IMR-90 (cell line): ENCODE data around the gene MRPS22. TPM values are rescaled to one million over a fixed set of nuclear protein-coding genes. Genes with fewer than 3 reads are reported as not detected.
A peak's percentile ranks its signal among the peaks of the same experiment; 100 is the strongest.

ENCODE experiments used
- ATAC-seq: fragments of 200-7000 bp; cut with Tn5 transposase; 2 replicates; pipeline ENCODE4 v1.9.1; 2020; ENCODE audit warnings: low read depth, mild to moderate bottlenecking, moderate library complexity
- BruUV-seq: library from RNA; stranded (reverse); fragments of 400-500 nt; replicated peaks from 2 replicates; lab custom pipeline; 2021; lab: Mats Ljungman, UMichigan
- CTCF ChIA-PET: fragments of 300-600 bp; formaldehyde crosslinking; extraction: SDS; loops from one replicate; lab custom pipeline; 2021; ENCODE audit warnings: antibody characterized with exemption; lab: Yijun Ruan, JAX
- POLR2A ChIA-PET: fragments of 300-600 bp; sonication (Branson Sonifier 250); formaldehyde crosslinking; loops from one replicate; lab custom pipeline; 2022; ENCODE audit warnings: antibody characterized with exemption; ENCODE audit not compliant: unreplicated experiment; lab: Charles Lee
- DNase-seq: peaks from one replicate; pipeline ENCODE4 v3.0.0; 2013
- H2AFZ ChIP-seq: replicated peaks from 2 replicates; pipeline ENCODE3; 2013; ENCODE audit warnings: low read length, mild to moderate bottlenecking; ENCODE audit not compliant: poor library complexity
- H2AK5ac ChIP-seq: 2 replicates; pipeline ENCODE4 v1.6.1; 2013; ENCODE audit warnings: low read depth, low read length, inconsistent platforms
- H2AK9ac ChIP-seq: replicated peaks from 2 replicates; pipeline ENCODE3; 2013; ENCODE audit warnings: mild to moderate bottlenecking, low read depth, low read length, moderate library complexity; ENCODE audit not compliant: poor library complexity
- H2BK120ac ChIP-seq: 2 replicates; pipeline ENCODE4 v1.6.1; 2013; ENCODE audit warnings: low read depth, low read length, inconsistent platforms
- H2BK15ac ChIP-seq: 3 replicates; pipeline ENCODE4 v1.6.1; 2013; ENCODE audit warnings: low read depth, low read length, inconsistent platforms
- H2BK20ac ChIP-seq: 2 replicates; pipeline ENCODE4 v1.6.1; 2013; ENCODE audit warnings: low read depth, mild to moderate bottlenecking, inconsistent platforms, low read length, moderate library complexity
- H2BK5ac ChIP-seq: 2 replicates; pipeline ENCODE4 v1.6.1; 2013; ENCODE audit warnings: mild to moderate bottlenecking, low read depth, low read length, inconsistent platforms; ENCODE audit not compliant: poor library complexity, severe bottlenecking
- H3K14ac ChIP-seq: replicated peaks from 2 replicates; pipeline ENCODE4 v1.6.1; 2013; ENCODE audit warnings: low read depth, low read length, inconsistent platforms
- H3K18ac ChIP-seq: 2 replicates; pipeline ENCODE4 v1.6.1; 2013; ENCODE audit warnings: low read depth, low read length, control low read depth
- H3K23ac ChIP-seq: 2 replicates; pipeline ENCODE4 v1.6.1; 2013; ENCODE audit warnings: low read depth, low read length, inconsistent platforms
- H3K27ac ChIP-seq: 2 replicates; pipeline ENCODE4 v1.5.1; 2013; ENCODE audit warnings: mild to moderate bottlenecking, control low read depth, low read length; ENCODE audit not compliant: insufficient read depth
- H3K27me3 ChIP-seq: 2 replicates; pipeline ENCODE4 v1.6.1; 2013; ENCODE audit warnings: low read length; ENCODE audit not compliant: control insufficient read depth, insufficient read depth
- H3K36me3 ChIP-seq: 2 replicates; pipeline ENCODE4 v1.6.1; 2013; ENCODE audit warnings: low read length, mixed read lengths; ENCODE audit not compliant: control insufficient read depth, insufficient read depth
- H3K4ac ChIP-seq: 2 replicates; pipeline ENCODE4 v1.6.1; 2013; ENCODE audit warnings: low read depth, low read length, inconsistent platforms
- H3K4me1 ChIP-seq: 2 replicates; pipeline ENCODE4 v1.6.1; 2013; ENCODE audit warnings: low read length, mixed read lengths; ENCODE audit not compliant: control insufficient read depth, insufficient read depth
- H3K4me2 ChIP-seq: 2 replicates; pipeline ENCODE4 v1.6.1; 2013; ENCODE audit warnings: low read depth, mild to moderate bottlenecking, control low read depth, low read length, moderate library complexity
- H3K4me3 ChIP-seq: 2 replicates; pipeline ENCODE4 v1.5.1; 2013; ENCODE audit warnings: low read depth, mild to moderate bottlenecking, control low read depth, low read length, moderate library complexity; ENCODE audit not compliant: insufficient read depth
- H3K56ac ChIP-seq: 2 replicates; pipeline ENCODE4 v1.6.1; 2013; ENCODE audit warnings: low read length, inconsistent platforms; ENCODE audit not compliant: insufficient read depth; ENCODE audit errors: extremely low read depth
- H3K79me1 ChIP-seq, 2 experiments: 2 replicates each; pipeline ENCODE4 v1.6.1; 2013; ENCODE audit warnings: low read length in 2 of 2, inconsistent platforms in 1 of 2, low read depth in 1 of 2
- H3K9ac ChIP-seq: 2 replicates; pipeline ENCODE4 v1.6.1; 2013; ENCODE audit warnings: low read depth, low read length, control low read depth
- H3K9me1 ChIP-seq: 2 replicates; pipeline ENCODE4 v1.6.1; 2013; ENCODE audit warnings: low read length, inconsistent platforms; ENCODE audit not compliant: insufficient read depth
- H3K9me3 ChIP-seq: 2 replicates; pipeline ENCODE4 v1.6.1; 2013; ENCODE audit warnings: low read length; ENCODE audit not compliant: control insufficient read depth, insufficient read depth
- H4K20me1 ChIP-seq: 2 replicates; pipeline ENCODE4 v1.6.1; 2013; ENCODE audit warnings: low read length, inconsistent platforms; ENCODE audit not compliant: insufficient read depth
- H4K5ac ChIP-seq: 2 replicates; pipeline ENCODE4 v1.6.1; 2013; ENCODE audit warnings: mild to moderate bottlenecking, low read depth, low read length, control low read depth
- H4K8ac ChIP-seq, 2 experiments: 2 replicates each; pipeline ENCODE4 v1.6.1; 2013; ENCODE audit warnings: low read depth in 2 of 2, low read length in 2 of 2, control low read depth in 1 of 2, inconsistent platforms in 1 of 2
- H4K91ac ChIP-seq: 2 replicates; pipeline ENCODE4 v1.6.1; 2013; ENCODE audit warnings: low read depth, low read length, inconsistent platforms; ENCODE audit not compliant: insufficient read depth
- BHLHE40 ChIP-seq: fragments of 150-350 bp; IDR thresholded peaks from 2 replicates; pipeline ENCODE4 v1.6.1; 2016; ENCODE audit warnings: mild to moderate bottlenecking, low read depth, low read length
- CHD1 ChIP-seq: IDR thresholded peaks from 2 replicates; pipeline ENCODE4 v1.6.1; 2012; ENCODE audit warnings: low read depth, low read length, improper control_type of control experiment
- RFX5 ChIP-seq: IDR thresholded peaks from 2 replicates; pipeline ENCODE4 v1.8.0; 2012; ENCODE audit warnings: low read depth, mild to moderate bottlenecking, low read length, moderate library complexity
- WGBS, 2 experiments: methylation state at CpG; one replicate each; pipeline versions ENCODE4 v1.1.5 to v1.1.7; 2013; ENCODE audit warnings: missing lambda C conversion rate in 2 of 2; ENCODE audit not compliant: insufficient read length in 1 of 2; ENCODE audit errors: extremely low coverage in 2 of 2; 5-methylcytosine and 5-hydroxymethylcytosine counted together
- dilution Hi-C: fragments of 300-500 bp; cut with HindIII; formaldehyde crosslinking; loops from one replicate; pipeline ENCODE4 v1.14.3; 2018; ENCODE audit warnings: low sequenced_read_pairs; ENCODE audit not compliant: unreplicated experiment
- in situ Hi-C: fragments of 300-500 bp; cut with MboI; formaldehyde crosslinking; loops from 3 replicates; pipeline ENCODE4 v1.14.3; 2019; ENCODE audit warnings: low sequenced_read_pairs, inconsistent platforms, mixed read lengths
- intact Hi-C: fragments of 100-400 bp; cut with micrococcal nuclease; formaldehyde crosslinking; loops from 2 replicates; pipeline ENCODE4 v1.10.0; 2022
- polyA plus RNA-seq, 3 experiments: library from polyadenylated mRNA; depleted of rRNA; stranded (reverse); fragments of >200 nt; gene quantifications; 2 replicates each; pipeline ENCODE4 v1.2.3, GENCODE V29; 2012; ENCODE audit warnings: low replicate concordance in 1 of 3
- total RNA-seq: library from RNA; depleted of rRNA; stranded (reverse); fragments of >200 nt; gene quantifications from 2 replicates; pipeline ENCODE4 v1.2.3, GENCODE V29; 2012
- TF ChIP-seq, protein P1 (sequence below): fragments of 150-350 bp; IDR thresholded peaks from 2 replicates; pipeline ENCODE4 v1.6.1; 2017; ENCODE audit warnings: mild to moderate bottlenecking, antibody characterized with exemption, low read length, low read depth

MRPS22 gene
- total and polyA plus RNA-seq, 2 of the 4 experiments (the other 2 are of a cell fraction): 54.5 to 72.4 TPM

DNA sequence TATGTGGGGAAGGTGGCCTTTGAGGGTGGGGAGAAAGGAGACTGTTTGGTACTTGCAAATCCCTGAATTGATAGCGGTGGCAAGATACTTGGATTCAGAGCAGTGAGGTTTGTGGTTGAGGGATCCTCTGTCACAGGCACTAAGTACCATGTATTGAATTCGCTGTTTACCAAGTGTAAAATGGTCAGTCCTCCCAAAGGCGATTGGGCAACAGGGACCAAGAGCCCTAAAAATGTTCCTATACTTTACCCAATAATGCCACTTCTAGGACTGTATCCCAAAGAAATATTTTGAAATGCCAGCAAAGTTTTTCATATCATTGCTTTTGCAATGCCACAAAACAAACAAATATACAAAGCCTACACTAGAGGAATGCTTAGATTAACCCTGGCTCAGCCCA, 43.4 kb upstream of the MRPS22 start:
- H2BK5ac ChIP-seq: peak overlapping the region; percentile 16
- peak overlapping the region; percentile 10 for H2AK9ac ChIP-seq
- BruUV-seq: no TSS peak
- H4K91ac ChIP-seq: peak overlapping the region; percentile 72
- ATAC-seq (no peak), DNase-seq (no peak)
- 90% methylated on average over 2 of the region's 3 CpGs; no CpG with 5 or more reads in 1 of the 2 experiments for WGBS, 2 experiments
- no peak overlapping the region for H2AFZ ChIP-seq
- TF ChIP-seq CHD1 (no peak), RFX5 (no peak), BHLHE40 (no peak)
- TF ChIP-seq, protein P1, sequence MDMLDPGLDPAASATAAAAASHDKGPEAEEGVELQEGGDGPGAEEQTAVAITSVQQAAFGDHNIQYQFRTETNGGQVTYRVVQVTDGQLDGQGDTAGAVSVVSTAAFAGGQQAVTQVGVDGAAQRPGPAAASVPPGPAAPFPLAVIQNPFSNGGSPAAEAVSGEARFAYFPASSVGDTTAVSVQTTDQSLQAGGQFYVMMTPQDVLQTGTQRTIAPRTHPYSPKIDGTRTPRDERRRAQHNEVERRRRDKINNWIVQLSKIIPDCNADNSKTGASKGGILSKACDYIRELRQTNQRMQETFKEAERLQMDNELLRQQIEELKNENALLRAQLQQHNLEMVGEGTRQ: no peak
- no peaks in the 10 kb centered on the region for H4K20me1 ChIP-seq
- intact Hi-C loops (no loop called here), in situ Hi-C loops (no loop called here), dilution Hi-C loops (no loop called here)
- POLR2A ChIA-PET: interaction anchor here (1.0 to 1.3 kb wide), 2 partner anchors 9 to 18 kb away, joined by 3 to 6 read pairs; no protein-coding TSS in a partner anchor
- no peak overlapping the region for H3K23ac ChIP-seq
- no peaks in the 10 kb centered on the region for H3K36me3 ChIP-seq
- H3K27me3 ChIP-seq: no peaks in the 10 kb centered on the region
- H3K79me1 ChIP-seq: no peaks in the 10 kb centered on the region
- peak overlapping the region; percentile 98 for H2BK120ac ChIP-seq
- H2AK5ac ChIP-seq: peak overlapping the region; percentile 89; the same call in 1 of the 2 replicates
- H4K8ac ChIP-seq: peak overlapping the region in 1 of 2 experiments; percentile 11; a peak in 2 of 4 replicates
- peaks cover 33% of the 10 kb centered on the region for H3K9me1 ChIP-seq
- no peak overlapping the region for H3K4me2 ChIP-seq
- H3K27ac ChIP-seq: no peak overlapping the region
- peak overlapping the region; percentile 36; the same call in 1 of the 2 replicates for H3K18ac ChIP-seq
- peak overlapping the region; percentile 84 for H3K4ac ChIP-seq
- peak overlapping the region; percentile 43; the same call in 1 of the 2 replicates for H3K56ac ChIP-seq
- H3K9ac ChIP-seq: no peak overlapping the region
- H3K4me1 ChIP-seq: peaks cover 32% of the 10 kb centered on the region
- peak overlapping the region; percentile 76; the same call in 1 of the 2 replicates for H3K14ac ChIP-seq
- peak overlapping the region; percentile 94; the same call in 2 of the 3 replicates for H2BK15ac ChIP-seq
- no peak overlapping the region for H3K4me3 ChIP-seq
- peaks cover 2% of the 10 kb centered on the region; the same call in 1 of the 2 replicates for H3K9me3 ChIP-seq
- H2BK20ac ChIP-seq: peak overlapping the region; percentile 97
- peak overlapping the region; percentile 18; the same call in 1 of the 2 replicates for H4K5ac ChIP-seq
- CTCF ChIA-PET: interaction anchor here (0.8 kb wide), 1 partner anchor 188 kb away, joined by 3 read pairs; no protein-coding TSS in a partner anchor
